Measurements from ENCODE around the gene EMP2. TPM values are rescaled to one million over a fixed set of nuclear protein-coding genes. Genes with fewer than 3 reads are reported as not detected.
"Not testable (repeated sequence)": the region's sequence is repeated elsewhere in the genome, so short reads cannot be mapped to it uniquely, and the experiment has no call there.

The EMP2 gene
- polyA plus RNA-seq, 12 donors: 60.3 to 295 (median 66.0) TPM

GRCh38 chr16:10554569-10554968, 25.8 kb downstream of the EMP2 start:
- DNase-seq: no peak

DNA sequence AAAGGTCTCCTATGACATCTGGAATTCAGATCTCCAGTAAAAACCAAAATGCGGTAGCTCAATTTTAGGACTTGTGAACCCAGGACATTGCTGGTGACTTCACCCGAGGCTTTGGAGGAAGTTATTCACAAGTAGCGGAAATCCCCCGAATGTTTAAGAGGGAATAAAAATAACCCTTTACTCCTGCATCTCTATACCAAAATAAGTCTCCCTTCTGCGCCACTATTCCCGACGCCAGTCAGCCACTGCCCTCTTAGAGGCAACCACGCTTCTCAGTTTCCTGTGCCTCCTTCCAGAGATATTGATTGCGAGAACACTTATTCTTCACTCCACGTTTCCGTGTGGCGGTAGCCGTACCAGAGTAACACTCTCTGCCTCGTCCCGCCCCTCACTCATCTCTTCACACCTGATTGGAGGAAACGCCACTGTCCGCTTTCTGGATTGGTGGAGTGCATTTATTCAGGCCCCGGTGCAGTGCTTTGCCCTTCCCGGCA, 27.4 kb downstream of the EMP2 start:
- DNase-seq: no peak

GRCh38 chr16:10552281-10552680, 28.1 kb downstream of the EMP2 start:
- DNase-seq: no peak

- no peak for DNase-seq
Observed at GRCh38 chr16:10551881-10552280, 28.5 kb downstream of the EMP2 start.

GRCh38 chr16:10548404-10548803, 32.0 kb downstream of the EMP2 start:
- DNase-seq: no peak

GRCh38 chr16:10547708-10548107, 32.7 kb downstream of the EMP2 start:
- no peak for DNase-seq

- no peak for DNase-seq
Observed at GRCh38 chr16:10543231-10543977, 37.0 kb downstream of the EMP2 start.

- peak; percentile 23 for DNase-seq
Observed at GRCh38 chr16:10541366-10541765, 39.0 kb downstream of the EMP2 start.

- no peak for DNase-seq
Observed at GRCh38 chr16:10539793-10540192, 40.6 kb downstream of the EMP2 start.

GRCh38 chr16:10539236-10539635, 41.2 kb downstream of the EMP2 start:
- no peak for DNase-seq

DNA sequence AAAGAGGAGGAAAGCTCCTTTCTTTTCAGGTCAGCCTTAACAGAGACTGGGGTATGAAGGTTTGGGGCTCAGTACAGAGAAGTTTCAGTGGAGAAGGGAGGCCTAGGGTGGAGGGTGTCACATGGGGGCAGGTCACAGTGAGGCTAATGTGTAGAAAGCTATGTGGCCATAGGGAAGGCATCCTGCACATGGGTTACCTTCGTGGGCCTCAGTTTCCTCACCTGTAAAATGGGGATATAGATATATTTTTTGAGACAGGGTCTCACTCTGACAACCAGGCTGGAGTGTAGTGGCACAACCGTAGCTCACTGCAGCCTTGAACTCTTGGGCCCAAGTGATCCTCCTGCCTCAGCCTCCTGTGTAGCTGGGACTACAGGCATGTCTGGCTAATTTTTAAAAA, 41.8 kb downstream of the EMP2 start:
- DNase-seq: no peak

- DNase-seq: no peak
Observed at GRCh38 chr16:10537946-10538345, 42.5 kb downstream of the EMP2 start.

GRCh38 chr16:10536814-10537389, 43.5 kb downstream of the EMP2 start:
- DNase-seq: no peak

- DNase-seq: not testable (repeated sequence)
Observed at GRCh38 chr16:10536328-10536727, 44.1 kb downstream of the EMP2 start.

DNA sequence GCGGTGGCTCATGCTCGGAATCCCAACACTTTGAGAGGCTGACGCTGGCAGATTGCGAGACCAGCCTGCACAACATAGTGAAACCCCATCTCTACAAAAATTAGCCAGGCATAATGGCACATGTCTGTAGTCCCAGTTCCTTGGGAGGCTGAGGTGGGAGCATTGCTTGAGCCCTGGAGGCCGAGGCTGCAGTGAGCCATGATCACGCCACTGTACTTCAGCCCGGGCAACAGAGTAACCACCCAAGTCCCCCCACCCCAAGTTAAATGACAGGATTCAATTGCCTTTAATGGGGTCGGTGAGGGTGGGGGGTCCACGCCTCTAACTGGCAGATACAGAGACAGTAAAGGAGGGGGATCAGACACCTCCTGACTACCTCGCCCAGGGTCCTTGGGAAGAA, 44.9 kb downstream of the EMP2 start:
- no peak for DNase-seq

DNA sequence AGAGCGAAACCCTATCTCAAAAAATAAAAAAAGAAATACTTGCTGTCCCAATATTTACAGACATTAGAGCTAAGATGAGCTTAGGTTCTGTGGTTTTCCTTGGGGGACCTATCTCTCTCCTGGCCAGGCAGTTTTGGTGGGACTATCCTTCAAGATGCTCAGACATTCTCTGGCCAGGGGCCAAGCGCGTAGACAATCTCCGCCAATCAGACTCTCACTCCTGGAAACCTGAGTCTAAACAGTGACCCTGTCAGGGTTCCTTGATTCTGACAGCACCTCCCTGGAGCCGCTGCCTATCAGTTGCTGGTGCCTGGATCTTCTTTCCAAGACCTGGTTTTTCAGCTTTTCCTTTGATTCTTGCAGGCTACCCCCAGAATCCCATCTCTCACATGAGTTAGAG, 45.6 kb downstream of the EMP2 start:
- no peak for DNase-seq

DNA sequence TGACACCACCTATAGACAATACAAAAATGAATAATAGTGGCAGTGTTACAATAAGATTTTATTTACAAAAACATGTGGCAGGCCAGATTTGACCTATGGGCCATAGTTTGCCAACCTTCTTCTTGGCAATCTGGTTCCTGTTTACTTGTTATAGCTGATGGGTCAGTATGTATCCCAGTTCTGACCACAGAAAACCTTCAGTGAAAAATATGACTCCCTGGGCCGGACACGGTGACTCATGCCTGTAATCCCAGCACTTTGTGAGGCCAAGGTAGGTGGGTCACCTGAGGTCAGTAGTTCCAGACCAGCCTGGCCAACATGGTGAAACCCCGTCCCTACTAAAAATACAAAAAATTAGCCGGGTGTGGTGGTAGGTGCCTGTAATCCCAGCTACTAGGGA, 46.8 kb downstream of the EMP2 start:
- DNase-seq: not testable (repeated sequence)

DNA sequence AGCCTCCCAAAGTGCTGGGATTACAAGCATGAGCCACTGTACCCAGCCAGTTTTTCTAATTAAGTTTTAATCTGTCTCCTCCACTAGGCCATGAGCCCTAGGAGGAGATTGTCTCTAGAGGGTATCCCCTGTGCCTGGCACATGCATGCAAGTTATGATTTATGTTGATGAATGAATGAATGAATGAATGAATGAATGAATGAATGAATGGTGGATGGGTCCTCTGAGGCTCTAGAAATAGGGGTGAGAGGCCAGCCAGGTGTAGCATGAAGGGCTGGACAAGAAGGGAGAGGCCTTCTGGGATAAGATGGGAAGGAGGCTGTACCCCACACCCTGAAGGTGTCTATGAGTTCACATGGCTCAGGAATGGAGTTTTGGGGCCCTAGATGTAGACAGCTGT, 48.8 kb downstream of the EMP2 start:
- no peak for DNase-seq

DNA sequence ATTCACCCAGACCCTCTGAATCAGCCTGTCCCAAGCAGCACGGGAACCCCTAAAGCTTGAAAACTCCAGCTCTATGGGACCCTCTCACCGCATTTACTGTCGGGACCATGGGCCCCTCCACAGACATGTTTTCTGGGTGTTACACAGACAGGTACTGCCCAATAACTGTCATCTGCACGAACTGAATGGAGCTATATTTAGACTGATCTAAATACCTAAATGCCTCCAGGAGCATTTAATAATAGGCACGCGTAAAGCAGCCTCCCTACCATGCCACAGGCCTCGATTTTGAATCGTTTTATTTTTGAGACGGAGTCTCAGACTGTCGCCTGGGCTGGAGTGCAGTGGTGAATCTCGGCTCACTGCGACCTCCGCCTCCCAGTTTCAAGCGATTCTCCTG, 49.7 kb downstream of the EMP2 start:
- no peak for DNase-seq

DNA sequence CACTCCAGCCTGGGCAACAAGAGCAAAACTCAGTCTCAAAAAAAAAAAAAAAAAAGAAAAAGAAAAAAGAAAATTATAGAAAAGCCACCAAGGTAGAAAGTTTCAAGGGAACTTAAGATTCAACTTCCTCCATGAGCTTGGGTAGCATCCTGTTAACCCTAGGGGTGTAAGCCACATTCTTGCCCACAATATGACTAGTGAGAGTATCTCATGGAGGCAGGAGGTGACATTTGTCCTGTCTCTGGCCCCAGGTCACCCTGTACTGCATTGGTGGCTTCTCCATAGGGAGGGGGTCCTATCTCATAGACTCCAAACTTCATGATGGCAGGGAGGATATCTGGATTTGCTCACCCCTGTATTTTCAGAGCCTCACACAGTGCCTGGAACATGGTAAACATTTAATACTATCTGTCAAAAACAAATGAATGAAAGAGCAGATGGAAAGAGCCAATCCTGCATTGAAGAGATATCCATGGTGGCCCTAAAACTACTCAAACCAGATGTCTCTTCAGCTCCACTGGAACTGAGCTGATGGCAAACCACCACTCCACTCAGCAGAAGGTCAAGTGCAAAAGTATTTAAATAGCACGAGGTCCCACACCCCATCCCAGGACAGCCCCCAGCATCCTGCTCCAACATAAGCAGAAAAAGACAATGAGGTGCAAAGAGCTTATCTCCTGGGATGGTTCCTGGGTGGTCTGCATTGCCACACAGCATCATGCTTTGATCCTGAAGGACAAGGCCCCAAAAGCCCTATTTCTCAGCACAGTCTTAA, 50.3 kb downstream of the EMP2 start:
- DNase-seq: no peak

DNA sequence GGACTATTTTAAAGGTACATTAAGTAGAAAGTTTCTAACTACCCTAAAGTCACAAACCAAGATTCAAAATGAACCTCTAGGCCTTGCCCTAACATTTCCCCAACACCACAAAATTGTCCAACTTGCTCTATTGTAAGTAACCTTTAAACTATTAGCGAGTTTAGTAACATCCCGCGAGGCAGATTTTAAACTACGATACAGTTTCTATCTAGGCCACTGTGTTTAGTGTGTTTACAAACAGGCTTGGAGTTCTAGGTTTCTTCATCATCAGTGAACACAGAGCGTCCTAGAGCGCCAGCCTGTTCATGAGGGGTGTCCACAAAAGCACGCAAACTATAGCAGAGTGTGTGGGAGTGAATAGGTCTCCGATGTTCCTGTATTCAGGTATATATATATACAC, 51.8 kb downstream of the EMP2 start:
- no peak for DNase-seq

DNA sequence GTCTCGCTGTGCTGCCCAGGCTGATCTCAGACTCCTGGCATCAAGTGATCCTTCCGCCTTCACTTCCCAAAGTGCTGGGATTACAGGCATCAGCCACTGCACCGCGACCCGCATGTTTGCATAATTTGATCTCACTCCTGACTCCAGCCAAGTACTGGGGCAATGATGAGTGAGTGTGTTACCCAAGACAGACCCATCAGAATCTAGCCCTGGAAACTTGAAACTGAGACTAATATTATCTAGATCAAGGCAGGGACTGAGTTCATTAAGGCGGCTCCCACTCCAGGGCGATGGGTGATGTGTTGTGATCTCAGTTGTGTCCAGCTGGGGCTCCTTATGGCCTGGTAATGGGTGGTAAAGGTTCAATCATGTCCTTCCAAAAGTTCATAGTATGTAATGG, 53.4 kb downstream of the EMP2 start:
- DNase-seq: no peak
